Neural cell (in vitro differentiated cells): ENCODE data around the gene SERPINA3. TPM values are rescaled to one million over a fixed set of nuclear protein-coding genes. Genes with fewer than 3 reads are reported as not detected.

ENCODE experiments used
- H2AFZ ChIP-seq: fragments of 200-600, 300-800 bp; sonication (generic), shearing (Covaris generic); 2 replicates; pipeline ENCODE4 v1.6.0; 2014; ENCODE audit warnings: low read depth, mild to moderate bottlenecking, antibody characterized with exemption, low read length, moderate library complexity
- H3F3A ChIP-seq: fragments of 200-600 bp; shearing (Covaris generic); 2 replicates; pipeline ENCODE4 v1.6.1; 2016; ENCODE audit warnings: mild to moderate bottlenecking, moderate library complexity, mixed read lengths, antibody characterized with exemption, low read length; ENCODE audit not compliant: insufficient read depth, poor library complexity, severe bottlenecking
- H3K27ac ChIP-seq: fragments of 200-600, 300-800 bp; sonication (generic), shearing (Covaris generic); 2 replicates; pipeline ENCODE4 v1.5.1; 2014; ENCODE audit warnings: mild to moderate bottlenecking, low read length, moderate library complexity
- H3K27me3 ChIP-seq: fragments of 300-800, 200-600 bp; sonication (generic), shearing (Covaris generic); 2 replicates; pipeline ENCODE4 v1.6.0; 2014; ENCODE audit warnings: mild to moderate bottlenecking, low read depth, low read length, moderate library complexity; ENCODE audit not compliant: insufficient read depth
- H3K36me3 ChIP-seq: fragments of 300-800, 200-600 bp; sonication (generic), shearing (Covaris generic); 2 replicates; pipeline ENCODE4 v1.5.1; 2014; ENCODE audit warnings: mild to moderate bottlenecking, antibody characterized with exemption, low read length, moderate library complexity; ENCODE audit not compliant: insufficient read depth
- H3K4me2 ChIP-seq: fragments of 300-800, 200-600 bp; sonication (generic), shearing (Covaris generic); 2 replicates; pipeline ENCODE4 v1.6.0; 2014; ENCODE audit warnings: mild to moderate bottlenecking, low read length
- H3K4me3 ChIP-seq: fragments of 300-800, 200-600 bp; sonication (generic), shearing (Covaris generic); 2 replicates; pipeline ENCODE4 v1.5.1; 2014; ENCODE audit warnings: mild to moderate bottlenecking, low read length, moderate library complexity
- H3K79me2 ChIP-seq: fragments of 200-600 bp; shearing (Covaris generic); replicated peaks from 2 replicates; pipeline ENCODE4 v1.6.0; 2014; ENCODE audit warnings: mild to moderate bottlenecking, low read length, moderate library complexity; ENCODE audit not compliant: insufficient read depth
- H3K9ac ChIP-seq: fragments of 300-800, 200-600 bp; sonication (generic), shearing (Covaris generic); 2 replicates; pipeline ENCODE4 v1.6.1; 2016; ENCODE audit warnings: mild to moderate bottlenecking, low read length, mixed read lengths
- H3K9me2 ChIP-seq: fragments of 200-600 bp; shearing (Covaris generic); 2 replicates; pipeline ENCODE4 v1.6.1; 2016; ENCODE audit warnings: mild to moderate bottlenecking, low read length, mixed read lengths; ENCODE audit not compliant: insufficient read depth
- H3K9me3 ChIP-seq: fragments of 200-600, 300-800 bp; sonication (generic), shearing (Covaris generic); 2 replicates; pipeline ENCODE4 v1.6.1; 2016; ENCODE audit warnings: mild to moderate bottlenecking, mixed run types, low read length, moderate library complexity, mixed read lengths
- H4K20me1 ChIP-seq: fragments of 200-600 bp; shearing (Covaris generic); 2 replicates; pipeline ENCODE4 v1.6.1; 2016; ENCODE audit warnings: mild to moderate bottlenecking, mixed run types; ENCODE audit not compliant: insufficient read depth
- CTCF ChIP-seq: fragments of 450-650 bp; IDR thresholded peaks from 2 replicates; pipeline ENCODE4 v1.5.1; 2014; ENCODE audit warnings: antibody characterized with exemption, mild to moderate bottlenecking, moderate library complexity; ENCODE audit not compliant: poor library complexity, severe bottlenecking
- EP300 ChIP-seq: fragments of 450-650 bp; conservative IDR thresholded peaks from 2 replicates; pipeline ENCODE4 v1.6.1; 2014; ENCODE audit warnings: antibody characterized with exemption, mild to moderate bottlenecking, moderate library complexity; ENCODE audit not compliant: poor library complexity, severe bottlenecking
- EZH2 ChIP-seq: fragments of 200-600, 300-800 bp; shearing (Covaris generic), sonication (generic); IDR thresholded peaks from 2 replicates; pipeline ENCODE4 v1.6.1; 2014; ENCODE audit warnings: antibody characterized with exemption, low read length, borderline replicate concordance, mild to moderate bottlenecking; ENCODE audit not compliant: insufficient read depth, poor library complexity, severe bottlenecking
- MXI1 ChIP-seq: fragments of 450-650 bp; conservative IDR thresholded peaks from 2 replicates; pipeline ENCODE4 v1.6.1; 2014; ENCODE audit warnings: antibody characterized with exemption, mild to moderate bottlenecking; ENCODE audit not compliant: poor library complexity, severe bottlenecking
- POLR2AphosphoS5 ChIP-seq: IDR thresholded peaks from 2 replicates; pipeline ENCODE4 v1.6.1; 2012
- RAD21 ChIP-seq: fragments of 450-650 bp; conservative IDR thresholded peaks from 2 replicates; pipeline ENCODE4 v1.6.1; 2014; ENCODE audit warnings: antibody characterized with exemption, mild to moderate bottlenecking, moderate library complexity
- REST ChIP-seq: IDR thresholded peaks from 2 replicates; pipeline ENCODE4 v1.6.1; 2012; ENCODE audit warnings: borderline replicate concordance
- SMC3 ChIP-seq: fragments of 450-650 bp; conservative IDR thresholded peaks from 2 replicates; pipeline ENCODE4 v1.6.1; 2014; ENCODE audit warnings: antibody characterized with exemption, mild to moderate bottlenecking, moderate library complexity; ENCODE audit not compliant: poor library complexity
- TAF1 ChIP-seq: IDR thresholded peaks from 2 replicates; pipeline ENCODE4 v1.6.1; 2012; ENCODE audit warnings: low read depth
- polyA plus RNA-seq: library from polyadenylated mRNA; depleted of rRNA; stranded (reverse); fragments of >200 nt; gene quantifications from 2 replicates; pipeline ENCODE4 v1.2.3, GENCODE V29; 2014

The SERPINA3 gene
- polyA plus RNA-seq, 1 donor from 2014 or later, result not detected

DNA sequence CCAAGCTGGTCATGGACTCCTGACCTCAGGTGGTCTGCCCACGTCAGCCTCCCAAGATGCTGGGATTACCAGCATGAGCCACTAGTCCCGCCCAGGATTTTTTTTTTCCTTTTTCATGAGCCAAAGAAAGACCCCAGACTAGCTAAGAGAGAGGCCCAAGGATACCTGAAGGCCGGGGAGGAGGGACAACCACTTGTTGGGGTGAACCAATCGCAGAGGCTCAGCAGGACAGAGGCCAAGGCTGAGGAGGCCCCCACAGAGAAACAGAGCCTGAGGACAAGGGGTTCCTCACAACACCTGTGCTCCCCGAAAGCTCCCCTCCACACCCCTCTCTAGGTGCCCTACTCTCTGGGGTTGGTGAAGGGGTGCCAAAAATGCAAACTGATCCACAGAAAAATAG lies 1.0 kb upstream of the SERPINA3 start:
- H3K4me3 ChIP-seq, result no peak overlapping the region
- no peaks in the 10 kb centered on the region for H3K9me3 ChIP-seq
- H3K9me2 ChIP-seq, result no peaks in the 10 kb centered on the region
- H3K4me2 ChIP-seq, result no peak overlapping the region
- H3K9ac ChIP-seq, result no peak overlapping the region
- H3K27ac ChIP-seq, result no peak overlapping the region
- H2AFZ ChIP-seq, result no peak overlapping the region
- H4K20me1 ChIP-seq, result no peaks in the 10 kb centered on the region
- H3F3A ChIP-seq, result no peaks in the 10 kb centered on the region
- H3K36me3 ChIP-seq, result no peaks in the 10 kb centered on the region
- TF ChIP-seq EZH2 (no peak), CTCF (no peak), REST (no peak), EP300 (no peak), POLR2AphosphoS5 (no peak), SMC3 (no peak), MXI1 (no peak), RAD21 (no peak), TAF1 (no peak)
- no peaks in the 10 kb centered on the region for H3K27me3 ChIP-seq
- H3K79me2 ChIP-seq, result no peaks in the 10 kb centered on the region

- Histone ChIP-seq H4K20me1 (no peaks in the 10 kb centered on the region), H3K4me2 (no peak overlapping the region), H3K9me2 (no peaks in the 10 kb centered on the region), H3K9me3 (no peaks in the 10 kb centered on the region), H3F3A (no peaks in the 10 kb centered on the region), H3K27me3 (no peaks in the 10 kb centered on the region), H3K36me3 (no peaks in the 10 kb centered on the region), H2AFZ (no peak overlapping the region), H3K4me3 (no peak overlapping the region), H3K9ac (no peak overlapping the region), H3K79me2 (no peaks in the 10 kb centered on the region), H3K27ac (no peak overlapping the region)
- no peak for TF ChIP-seq TAF1
- no peak for TF ChIP-seq POLR2AphosphoS5
- no peak for TF ChIP-seq EP300
- no peak for TF ChIP-seq RAD21
- no peak for TF ChIP-seq MXI1
- TF ChIP-seq CTCF, result no peak
- no peak for TF ChIP-seq EZH2
- TF ChIP-seq SMC3, result no peak
- TF ChIP-seq REST, result no peak
Observed at GRCh38 chr14:94612580-94613554, 676 bp downstream of the SERPINA3 start.
